OCI-LY7 (cell line): ENCODE results near the gene IL17RE. TPM values are rescaled to one million over a fixed set of nuclear protein-coding genes. Genes with fewer than 3 reads are reported as not detected.
"Not testable (repeated sequence)": the region's sequence is repeated elsewhere in the genome, so short reads cannot be mapped to it uniquely, and the experiment has no call there.

Source experiments
- BruUV-seq: library from RNA; stranded (reverse); fragments of 400-500 nt; replicated peaks from 2 replicates; lab custom pipeline; 2021; lab: Mats Ljungman, UMichigan
- CTCF ChIA-PET: fragments of 300-600 bp; sonication (Branson Sonifier 250); formaldehyde crosslinking; loops from one replicate; lab custom pipeline; 2022; ENCODE audit warnings: antibody characterized with exemption; ENCODE audit not compliant: unreplicated experiment; lab: Charles Lee
- POLR2A ChIA-PET: fragments of 300-600 bp; sonication (Branson Sonifier 250); formaldehyde crosslinking; loops from one replicate; lab custom pipeline; 2022; ENCODE audit warnings: antibody characterized with exemption; lab: Charles Lee
- DNase-seq: peaks from one replicate; pipeline ENCODE4 v3.0.0-alpha.2; 2015; ENCODE audit warnings: low spot score
- H2AFZ ChIP-seq: fragments of 200-600 bp; sonication (generic), shearing (Covaris generic); 2 replicates; pipeline ENCODE4 v1.6.1; 2014; ENCODE audit warnings: mild to moderate bottlenecking, antibody characterized with exemption, low read length, moderate library complexity
- H3K27ac ChIP-seq: fragments of 200-600 bp; sonication (generic); 2 replicates; pipeline ENCODE4 v1.5.1; 2014; ENCODE audit warnings: mixed run types, low read depth, mild to moderate bottlenecking, moderate library complexity, low read length, inconsistent platforms; ENCODE audit not compliant: poor library complexity, severe bottlenecking
- H3K36me3 ChIP-seq: fragments of 200-600 bp; sonication (generic); 2 replicates; pipeline ENCODE4 v1.6.1; 2014; ENCODE audit warnings: mild to moderate bottlenecking, antibody characterized with exemption, low read length, moderate library complexity, mixed read lengths; ENCODE audit not compliant: insufficient read depth
- H3K4me1 ChIP-seq: fragments of 200-600 bp; sonication (generic); 2 replicates; pipeline ENCODE4 v1.5.1; 2014; ENCODE audit warnings: mild to moderate bottlenecking, low read length; ENCODE audit not compliant: insufficient read depth, poor library complexity, severe bottlenecking
- H3K4me2 ChIP-seq: fragments of 200-600 bp; sonication (generic); 2 replicates; pipeline ENCODE4 v1.6.1; 2014; ENCODE audit warnings: mild to moderate bottlenecking, low read length
- H3K4me3 ChIP-seq: fragments of 200-600 bp; sonication (generic); 2 replicates; pipeline ENCODE4 v1.5.1; 2014; ENCODE audit warnings: mild to moderate bottlenecking, low read depth, low read length; ENCODE audit not compliant: poor library complexity, severe bottlenecking
- H3K79me2 ChIP-seq: fragments of 200-600 bp; sonication (generic); 2 replicates; pipeline ENCODE4 v1.6.1; 2016; ENCODE audit warnings: low read depth, mild to moderate bottlenecking, low read length, moderate library complexity, mixed read lengths; ENCODE audit not compliant: insufficient read depth
- H3K9me2 ChIP-seq: fragments of 200-600 bp; sonication (generic); 2 replicates; pipeline ENCODE4 v1.6.1; 2016; ENCODE audit warnings: mild to moderate bottlenecking, low read length, mixed read lengths; ENCODE audit not compliant: insufficient read depth
- H3K9me3 ChIP-seq: fragments of 200-600 bp; sonication (generic); 2 replicates; pipeline ENCODE4 v1.6.1; 2014; ENCODE audit warnings: mild to moderate bottlenecking, mixed run types, low read length, mixed read lengths
- H4K20me1 ChIP-seq: fragments of 200-600 bp; sonication (generic); 2 replicates; pipeline ENCODE4 v1.6.1; 2014; ENCODE audit warnings: mild to moderate bottlenecking, antibody characterized with exemption, low read length, moderate library complexity, mixed read lengths; ENCODE audit not compliant: insufficient read depth
- CTCF ChIP-seq: fragments of 200-600 bp; sonication (generic); conservative IDR thresholded peaks from 2 replicates; pipeline ENCODE4 v1.5.1; 2014; ENCODE audit warnings: mild to moderate bottlenecking, antibody characterized with exemption, low read length, moderate library complexity, mixed read lengths
- EZH2phosphoT487 ChIP-seq: fragments of 200-600 bp; sonication (generic); IDR thresholded peaks from 2 replicates; pipeline ENCODE4 v1.6.1; 2018; ENCODE audit warnings: low read depth, borderline replicate concordance, mild to moderate bottlenecking, mixed run types, antibody characterized with exemption, low read length, moderate library complexity, mixed read lengths
- intact Hi-C: fragments of 100-400 bp; cut with micrococcal nuclease; formaldehyde crosslinking; loops from one replicate; pipeline ENCODE4 v1.10.0; 2022; ENCODE audit not compliant: unreplicated experiment
- total RNA-seq, 2 experiments: library from RNA; depleted of rRNA in 1 of 2; stranded (reverse); fragments of >200 nt in 1 of 2; shearing (Covaris generic) in 1 of 2; gene quantifications; 2 replicates each; pipeline ENCODE4 v1.2.3, GENCODE V29; 2014 to 2022

The IL17RE gene
- total RNA-seq, 2 experiments from 2014 or later = 0.06 to 1.1 TPM

DNA sequence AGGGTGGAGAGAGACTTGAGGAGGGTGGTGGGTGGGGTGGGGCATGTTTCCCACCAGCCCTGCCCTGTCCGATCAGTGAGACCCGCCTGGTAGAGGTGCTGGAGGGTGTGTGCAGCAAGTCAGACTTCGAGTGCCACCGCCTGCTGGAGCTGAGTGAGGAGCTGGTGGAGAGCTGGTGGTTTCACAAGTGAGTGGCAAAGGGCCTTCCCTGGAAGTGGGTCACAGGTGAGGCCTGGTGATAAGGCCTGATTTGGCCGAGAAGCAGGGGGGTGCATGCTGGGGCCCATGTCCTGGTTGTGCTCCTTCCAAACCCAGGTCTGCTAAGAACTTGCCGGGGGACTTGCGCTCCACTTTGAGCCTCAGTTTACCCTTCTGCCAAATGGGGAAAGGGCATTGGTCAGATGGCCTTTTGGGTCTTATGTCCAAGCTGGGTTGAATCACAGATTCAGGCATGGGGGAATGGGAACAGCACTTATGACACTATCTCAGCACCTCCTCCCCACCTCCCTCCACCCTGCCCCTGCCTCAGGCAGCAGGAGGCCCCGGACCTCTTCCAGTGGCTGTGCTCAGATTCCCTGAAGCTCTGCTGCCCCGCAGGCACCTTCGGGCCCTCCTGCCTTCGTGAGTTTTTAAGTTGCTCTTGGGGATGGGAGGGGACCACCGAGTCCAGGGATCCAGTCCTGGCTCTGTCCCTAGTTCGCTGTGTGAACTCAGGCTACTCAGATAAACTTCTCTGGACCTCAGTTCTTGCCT lies 35.0 kb downstream of the IL17RE start:
- Histone ChIP-seq H3K36me3 (peaks cover 22% of the 10 kb centered on the region), H3K4me1 (peaks cover 18% of the 10 kb centered on the region), H3K9me3 (no peaks in the 10 kb centered on the region), H3K27ac (no peak overlapping the region), H4K20me1 (no peaks in the 10 kb centered on the region), H2AFZ (no peak overlapping the region), H3K79me2 (no peaks in the 10 kb centered on the region; the same call in 1 of the 2 replicates), H3K4me2 (no peak overlapping the region), H3K4me3 (no peak overlapping the region), H3K9me2 (no peaks in the 10 kb centered on the region)
- ChIA-PET CTCF (no interaction called here), POLR2A (interaction anchor here (0.6 kb wide), 1 partner anchor 210 kb away, joined by 3 read pairs; no protein-coding TSS in a partner anchor)
- DNase-seq = no peak
- no TSS peak for BruUV-seq
- intact Hi-C loops = loop anchor here (10.0 kb wide), 1 partner anchor 287 kb away; no protein-coding TSS in a partner anchor
- TF ChIP-seq EZH2phosphoT487 (no peak), CTCF (no peak)

GRCh38 chr3:9938966-9939365 lies 36.3 kb downstream of the IL17RE start:
- H3K4me2 ChIP-seq = no peak overlapping the region
- intact Hi-C loops = loop anchor here (10.0 kb wide), 1 partner anchor 286 kb away; no protein-coding TSS in a partner anchor
- BruUV-seq = no TSS peak
- no peaks in the 10 kb centered on the region for H4K20me1 ChIP-seq
- no peak for TF ChIP-seq CTCF
- no peak for TF ChIP-seq EZH2phosphoT487
- no peaks in the 10 kb centered on the region for H3K9me2 ChIP-seq
- no peak overlapping the region for H3K4me3 ChIP-seq
- CTCF ChIA-PET = no interaction called here
- no peaks in the 10 kb centered on the region for H3K9me3 ChIP-seq
- POLR2A ChIA-PET = no interaction called here
- no peaks in the 10 kb centered on the region; the same call in 1 of the 2 replicates for H3K79me2 ChIP-seq
- peaks cover 17% of the 10 kb centered on the region for H3K4me1 ChIP-seq
- DNase-seq = no peak
- H3K27ac ChIP-seq = no peak overlapping the region
- peaks cover 22% of the 10 kb centered on the region for H3K36me3 ChIP-seq
- H2AFZ ChIP-seq = no peak overlapping the region

DNA sequence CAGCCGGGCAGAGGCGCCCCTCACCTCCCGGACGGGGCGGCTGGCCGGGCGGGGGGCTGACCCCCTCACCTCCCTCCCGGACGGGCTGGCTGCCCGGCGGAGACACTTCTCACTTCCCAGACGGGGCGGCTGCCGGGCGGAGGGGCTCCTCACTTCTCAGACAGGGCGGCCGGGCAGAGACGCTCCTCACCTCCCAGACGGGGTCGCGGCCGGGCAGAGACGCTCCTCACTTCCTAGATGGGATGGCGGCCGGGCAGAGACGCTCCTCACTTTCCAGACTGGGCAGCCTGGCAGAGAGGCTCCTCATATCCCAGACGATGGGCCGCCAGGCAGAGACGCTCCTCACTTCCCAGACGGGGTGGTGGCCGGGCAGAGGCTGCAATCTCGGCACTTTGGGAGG lies 37.3 kb downstream of the IL17RE start:
- H4K20me1 ChIP-seq, H3K4me3 ChIP-seq, H3K27ac ChIP-seq, BruUV-seq, CTCF ChIA-PET, H3K9me2 ChIP-seq, H2AFZ ChIP-seq, POLR2A ChIA-PET, H3K79me2 ChIP-seq, H3K4me2 ChIP-seq, H3K9me3 ChIP-seq, H3K4me1 ChIP-seq, DNase-seq: not testable (repeated sequence)
- peaks cover 22% of the 10 kb centered on the region for H3K36me3 ChIP-seq
- intact Hi-C loops = loop anchor here (10.0 kb wide), 1 partner anchor 285 kb away; no protein-coding TSS in a partner anchor
